Thoracic aorta (tissue), 2 donors: ENCODE results near the gene CSHL1. TPM values are rescaled to one million over a fixed set of nuclear protein-coding genes. Genes with fewer than 3 reads are reported as not detected.
A peak's percentile ranks its signal among the peaks of the same experiment; 100 is the strongest.
"Not testable (repeated sequence)": the region's sequence is repeated elsewhere in the genome, so short reads cannot be mapped to it uniquely, and the experiment has no call there.

ENCODE experiments used
- ATAC-seq: fragments of 150-250 bp; one replicate; pipeline ENCODE4 v1.8.0; 2017; ENCODE audit warnings: low read depth; ENCODE audit not compliant: insufficient number of reproducible peaks, low FRiP score
- DNase-seq: peaks from one replicate; pipeline ENCODE4 v3.0.0-alpha.2; 2020; ENCODE audit warnings: low spot score
- H3K27ac ChIP-seq, 2 donors: fragments of 200-600 bp; sonication (generic); 1 replicate in 1 of 2; 2 replicates in 1 of 2; pipeline ENCODE4 v1.5.1; 2016; ENCODE audit warnings: mild to moderate bottlenecking in 2 of 2, moderate library complexity in 2 of 2
- H3K27me3 ChIP-seq: fragments of 200-600 bp; sonication (generic); replicated peaks from 2 replicates; pipeline ENCODE4 v1.6.0; 2016; ENCODE audit warnings: mild to moderate bottlenecking; ENCODE audit not compliant: insufficient read depth
- H3K36me3 ChIP-seq: fragments of 200-600 bp; sonication (generic); one replicate; pipeline ENCODE4 v1.5.1; 2016
- H3K4me1 ChIP-seq, 2 donors: fragments of 200-600 bp; sonication (generic); 1 replicate in 1 of 2; 2 replicates in 1 of 2; pipeline versions ENCODE4 v1.5.1 to v1.6.0; 2016; ENCODE audit warnings: low read depth in 2 of 2, mild to moderate bottlenecking in 1 of 2; ENCODE audit not compliant: control insufficient read depth in 1 of 2
- H3K4me3 ChIP-seq: fragments of 200-600 bp; sonication (generic); 2 replicates; pipeline ENCODE4 v1.5.1; 2016; ENCODE audit warnings: mild to moderate bottlenecking
- H3K9me3 ChIP-seq: fragments of 200-600 bp; sonication (generic); 2 replicates; pipeline ENCODE4 v1.5.1; 2016
- total RNA-seq, 2 donors: library from RNA; depleted of rRNA; stranded (reverse); fragments of >200 nt; gene quantifications; one replicate each; pipeline versions ENCODE4 v1.1.0 to v1.2.3, GENCODE V29; 2016
- TF ChIP-seq, protein P1 (sequence below): fragments of 200-600 bp; sonication (generic); IDR thresholded peaks from one replicate; pipeline ENCODE4 v1.5.1; 2019; ENCODE audit warnings: antibody characterized with exemption

The CSHL1 gene
- total RNA-seq, 2 donors from 2014 or later, result not detected

DNA sequence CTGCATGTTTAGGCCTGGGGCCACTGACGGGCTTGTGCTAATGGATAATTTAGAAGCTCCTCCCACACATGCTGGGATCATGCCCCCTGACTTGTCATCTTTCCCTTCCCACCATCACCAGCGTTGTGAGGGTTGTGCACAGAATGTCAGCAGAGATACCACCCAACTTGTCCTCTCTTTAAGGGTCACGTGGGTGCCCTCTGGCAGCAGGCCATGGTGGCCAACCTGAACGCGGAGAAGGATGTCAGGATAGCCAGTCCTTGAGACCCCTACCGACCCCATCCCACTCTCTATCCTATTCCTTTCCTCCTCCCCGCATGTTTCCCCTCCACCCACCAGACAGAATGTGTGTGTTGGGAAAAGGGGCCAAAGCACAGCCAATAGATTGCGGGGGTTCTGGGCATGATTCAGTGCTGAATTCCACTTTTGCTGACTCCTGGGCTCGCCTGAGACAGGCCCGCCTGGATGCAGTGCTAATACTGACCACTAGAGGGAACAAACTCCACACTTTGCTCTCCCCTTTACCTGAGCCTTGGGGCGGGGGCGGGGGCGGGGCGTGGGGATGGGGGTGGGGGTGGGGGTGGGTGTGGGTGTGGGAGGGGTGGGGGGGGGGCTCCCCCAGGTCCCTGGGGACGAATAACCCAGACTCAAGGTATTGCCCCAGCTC, 29.0 kb downstream of the CSHL1 start, which contains the start of gene GH2:
TSS of gene GH2 (minus strand) at position 10 of the 667 bp plus-strand sequence. CDS start 143 bp downstream, outside the sequence.
- Histone ChIP-seq H3K27me3 (no peaks in the 10 kb centered on the region), H3K36me3 (no peaks in the 10 kb centered on the region), H3K4me3 (no peak within 1 kb of the TSS), H3K9me3 (no peaks in the 10 kb centered on the region), H3K4me1 (no peaks in the 10 kb centered on the region), H3K27ac (no peak within 1 kb of the TSS)
- TF ChIP-seq, protein P1, sequence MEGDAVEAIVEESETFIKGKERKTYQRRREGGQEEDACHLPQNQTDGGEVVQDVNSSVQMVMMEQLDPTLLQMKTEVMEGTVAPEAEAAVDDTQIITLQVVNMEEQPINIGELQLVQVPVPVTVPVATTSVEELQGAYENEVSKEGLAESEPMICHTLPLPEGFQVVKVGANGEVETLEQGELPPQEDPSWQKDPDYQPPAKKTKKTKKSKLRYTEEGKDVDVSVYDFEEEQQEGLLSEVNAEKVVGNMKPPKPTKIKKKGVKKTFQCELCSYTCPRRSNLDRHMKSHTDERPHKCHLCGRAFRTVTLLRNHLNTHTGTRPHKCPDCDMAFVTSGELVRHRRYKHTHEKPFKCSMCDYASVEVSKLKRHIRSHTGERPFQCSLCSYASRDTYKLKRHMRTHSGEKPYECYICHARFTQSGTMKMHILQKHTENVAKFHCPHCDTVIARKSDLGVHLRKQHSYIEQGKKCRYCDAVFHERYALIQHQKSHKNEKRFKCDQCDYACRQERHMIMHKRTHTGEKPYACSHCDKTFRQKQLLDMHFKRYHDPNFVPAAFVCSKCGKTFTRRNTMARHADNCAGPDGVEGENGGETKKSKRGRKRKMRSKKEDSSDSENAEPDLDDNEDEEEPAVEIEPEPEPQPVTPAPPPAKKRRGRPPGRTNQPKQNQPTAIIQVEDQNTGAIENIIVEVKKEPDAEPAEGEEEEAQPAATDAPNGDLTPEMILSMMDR, result peak; percentile 64
- DNase-seq, result no peak
- ATAC-seq, result no peak

DNA sequence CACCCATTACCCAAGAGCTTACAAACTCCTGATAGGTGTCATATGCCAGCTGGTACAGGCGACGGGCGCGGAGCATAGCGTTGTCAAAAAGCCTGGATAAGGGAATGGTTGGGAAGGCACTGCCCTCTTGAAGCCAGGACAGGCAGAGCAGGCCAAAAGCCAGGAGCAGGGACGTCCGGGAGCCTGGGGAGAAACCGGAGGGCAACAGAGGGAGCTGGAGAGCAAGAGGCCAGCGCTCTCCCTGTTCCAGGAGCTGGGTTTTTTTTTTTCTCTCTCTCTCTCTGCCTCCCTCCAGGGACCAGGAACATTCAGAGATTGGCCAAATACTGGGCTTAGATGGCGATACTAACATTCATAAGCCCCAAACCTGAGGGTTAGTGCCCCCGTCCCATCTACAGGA, 29.7 kb downstream of the CSHL1 start:
- not testable (repeated sequence) for DNase-seq, H3K36me3 ChIP-seq, H3K27ac ChIP-seq, H3K4me1 ChIP-seq, H3K27me3 ChIP-seq, ATAC-seq, H3K9me3 ChIP-seq, H3K4me3 ChIP-seq

DNA sequence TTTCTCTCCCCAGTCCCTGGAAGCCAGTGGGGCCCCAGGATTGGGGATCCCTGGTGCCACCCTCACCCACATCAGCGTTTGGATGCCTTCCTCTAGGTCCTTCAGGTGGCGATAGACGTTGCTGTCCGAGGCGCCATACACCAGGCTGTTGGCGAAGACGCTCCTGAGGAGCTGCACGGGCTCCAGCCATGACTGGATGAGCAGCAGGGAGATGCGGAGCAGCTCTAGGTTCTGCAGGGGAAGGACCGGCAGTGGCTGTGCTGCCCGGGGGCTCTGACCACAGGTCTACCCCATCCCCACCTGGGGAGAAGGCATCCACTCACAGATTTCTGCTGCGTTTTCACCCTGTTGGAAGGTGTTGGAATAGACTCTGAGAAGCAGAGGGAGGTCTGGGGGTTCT, 30.4 kb downstream of the CSHL1 start:
- no peaks in the 10 kb centered on the region for H3K36me3 ChIP-seq

DNA sequence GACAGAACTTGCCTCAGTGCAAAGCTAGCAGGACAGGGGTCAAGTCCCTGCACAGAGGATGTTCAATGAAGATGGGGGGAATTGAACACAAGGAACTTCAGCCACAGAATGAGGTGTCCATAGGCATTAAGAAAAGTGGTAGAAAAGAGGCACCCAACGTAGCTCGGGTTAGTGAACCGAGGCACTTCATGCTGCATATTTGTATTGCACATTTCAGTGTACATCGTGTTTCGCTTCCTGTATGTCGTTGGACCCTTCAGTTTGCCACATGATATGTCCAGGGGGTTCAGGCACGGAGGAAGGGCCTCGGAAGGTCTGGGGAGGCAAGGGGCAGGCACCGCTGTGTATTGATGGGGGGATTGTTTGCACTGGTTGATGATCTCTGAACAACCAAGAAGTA, 32.6 kb downstream of the CSHL1 start:
- H3K27me3 ChIP-seq, H3K4me1 ChIP-seq, H3K27ac ChIP-seq, DNase-seq, H3K36me3 ChIP-seq, H3K9me3 ChIP-seq, ATAC-seq, H3K4me3 ChIP-seq: not testable (repeated sequence)

More for the DNA sequence above, 30.4 kb downstream of the CSHL1 start:
- Histone ChIP-seq H3K9me3 (no peaks in the 10 kb centered on the region), H3K4me1 (no peaks in the 10 kb centered on the region), H3K27ac (no peak overlapping the region), H3K27me3 (no peaks in the 10 kb centered on the region), H3K4me3 (no peak overlapping the region)
- DNase-seq (no peak), ATAC-seq (no peak)
- TF ChIP-seq, protein P1, result no peak

DNA sequence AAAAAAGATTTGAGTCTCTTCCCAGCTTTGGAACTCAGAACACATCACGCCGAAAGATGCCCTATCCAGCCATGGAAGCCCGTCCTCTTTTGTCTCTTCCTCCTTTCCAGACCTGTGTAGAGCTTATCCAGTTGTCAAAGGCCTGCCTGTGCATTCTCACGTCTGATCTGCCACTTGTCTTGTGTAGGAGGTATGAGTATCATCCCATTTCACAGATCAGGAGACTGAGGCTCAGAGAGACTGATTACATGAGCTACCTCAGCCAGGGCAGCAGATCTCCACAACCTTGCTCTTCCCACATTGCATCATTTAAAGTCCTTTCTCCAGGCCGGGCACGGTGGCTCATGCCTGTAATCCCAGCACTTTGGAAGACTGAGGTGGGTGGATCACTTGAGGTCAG, 36.4 kb downstream of the CSHL1 start:
- not testable (repeated sequence) for H3K4me1 ChIP-seq, ATAC-seq, H3K36me3 ChIP-seq, H3K9me3 ChIP-seq, DNase-seq, H3K4me3 ChIP-seq, H3K27me3 ChIP-seq, H3K27ac ChIP-seq

DNA sequence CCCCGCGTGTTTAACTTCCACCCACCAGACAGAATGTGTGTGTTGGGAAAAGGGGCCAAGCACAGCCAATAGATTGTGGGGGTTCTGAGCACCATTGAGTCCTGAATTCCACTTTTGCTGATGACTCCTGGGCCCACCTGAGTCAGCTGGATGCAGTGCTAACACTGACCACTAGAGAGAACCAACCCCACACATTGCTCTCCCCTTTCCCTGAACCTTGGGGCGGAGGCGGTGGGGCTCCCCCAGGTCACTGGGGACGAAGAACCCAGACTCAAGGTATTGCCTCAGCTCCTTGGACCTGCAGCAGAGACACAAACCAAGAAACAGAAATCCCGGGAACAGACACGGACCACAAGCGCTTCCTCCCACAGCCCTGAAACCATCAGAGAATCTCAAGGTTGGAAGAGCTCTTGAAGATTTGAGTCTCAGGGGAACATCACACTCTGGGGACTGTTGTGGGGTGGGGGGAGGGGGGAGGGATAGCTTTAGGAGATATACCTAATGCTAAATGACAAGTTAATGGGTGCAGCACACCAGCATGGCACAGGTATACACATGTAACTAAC, 36.9 kb downstream of the CSHL1 start:
- H3K4me1 ChIP-seq, H3K27me3 ChIP-seq, H3K4me3 ChIP-seq, DNase-seq, H3K9me3 ChIP-seq, H3K27ac ChIP-seq, H3K36me3 ChIP-seq, ATAC-seq: not testable (repeated sequence)

DNA sequence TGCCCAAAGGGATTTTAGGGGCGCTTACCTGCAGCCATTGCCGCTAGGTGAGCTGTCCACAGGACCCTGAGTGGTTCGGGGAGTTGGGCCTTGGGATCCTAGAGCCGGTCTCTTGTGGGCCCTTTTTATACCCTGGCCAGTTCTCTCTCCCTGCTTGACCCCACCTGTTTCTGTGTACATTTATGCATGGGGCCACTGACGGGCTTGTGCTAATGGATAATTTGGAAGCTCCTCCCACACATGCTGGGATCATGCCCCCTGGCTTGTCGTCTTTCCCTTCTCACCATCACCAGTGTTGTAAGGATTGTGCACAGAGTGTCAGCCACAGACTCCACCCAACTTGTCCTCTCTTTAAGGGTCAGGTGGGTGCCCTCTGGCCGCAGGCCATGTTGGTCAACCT, 37.5 kb downstream of the CSHL1 start, which contains the start of gene CSH2:
TSS of gene CSH2 (minus strand) at position 101 of the 400 bp plus-strand sequence. CDS start at position 38, 63 bp downstream.
- ATAC-seq, DNase-seq: not testable (repeated sequence)

DNA sequence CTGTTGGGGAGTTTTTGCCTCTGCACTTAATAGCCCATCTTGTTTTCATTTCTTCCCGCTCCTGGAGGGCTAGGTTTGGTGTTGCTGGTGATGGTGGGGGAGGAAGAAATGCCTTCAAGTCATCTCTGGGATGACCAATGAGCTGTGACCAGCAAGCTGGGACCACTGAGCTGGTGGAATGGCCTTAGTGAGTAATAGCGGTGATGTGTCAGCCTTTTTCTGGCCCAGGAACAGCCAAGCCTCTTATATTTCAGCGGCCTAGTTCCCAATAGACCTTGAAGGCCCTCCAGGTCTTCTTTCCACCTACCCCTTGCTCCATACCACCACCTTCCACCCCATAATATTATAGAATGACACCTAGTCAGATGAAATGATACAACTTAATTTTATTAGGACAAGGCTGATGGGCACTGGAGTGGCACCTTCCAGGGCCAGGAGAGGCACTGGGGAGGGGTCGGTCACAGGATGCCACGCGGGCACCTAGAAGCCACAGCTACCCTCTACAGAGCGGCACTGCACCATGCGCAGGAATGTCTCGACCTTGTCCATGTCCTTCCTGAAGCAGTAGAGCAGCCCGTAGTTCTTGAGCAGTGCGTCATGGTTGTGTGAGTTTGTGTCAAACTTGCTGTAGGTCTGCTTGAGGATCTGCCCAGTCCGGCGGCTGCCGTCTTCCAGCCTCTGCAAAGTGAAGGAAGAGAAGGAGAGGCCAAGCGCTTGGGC, 39.3 kb downstream of the CSHL1 start:
- H3K9me3 ChIP-seq, DNase-seq: not testable (repeated sequence)

More for the DNA sequence above, 37.5 kb downstream of the CSHL1 start, which contains the start of gene CSH2:
- not testable (repeated sequence) for H3K27me3 ChIP-seq, H3K4me1 ChIP-seq, H3K36me3 ChIP-seq, H3K9me3 ChIP-seq, H3K4me3 ChIP-seq, H3K27ac ChIP-seq

DNA sequence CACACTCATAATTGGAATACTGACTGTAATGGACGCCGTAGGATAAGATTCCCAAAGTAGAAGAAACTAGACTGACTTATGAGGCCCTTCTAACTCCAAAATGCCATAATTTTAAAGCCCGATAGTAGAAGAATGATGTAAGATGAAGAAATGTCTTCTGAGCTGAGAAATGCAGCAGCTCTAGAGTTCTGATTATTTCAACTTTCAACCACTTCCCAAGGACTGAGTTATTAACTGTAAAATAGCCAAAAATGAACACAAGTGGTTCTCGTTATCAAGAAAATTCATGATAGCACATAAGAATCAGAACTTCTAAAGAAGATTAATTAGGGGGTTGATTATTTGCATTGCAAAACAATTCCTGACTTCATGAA, 40.8 kb downstream of the CSHL1 start:
- H3K27me3 ChIP-seq, H3K4me1 ChIP-seq, DNase-seq, ATAC-seq, H3K9me3 ChIP-seq, H3K36me3 ChIP-seq, H3K27ac ChIP-seq, H3K4me3 ChIP-seq: not testable (repeated sequence)

More for the DNA sequence above, 39.3 kb downstream of the CSHL1 start:
- H3K4me1 ChIP-seq, ATAC-seq, H3K4me3 ChIP-seq, H3K27ac ChIP-seq, H3K36me3 ChIP-seq, H3K27me3 ChIP-seq: not testable (repeated sequence)

DNA sequence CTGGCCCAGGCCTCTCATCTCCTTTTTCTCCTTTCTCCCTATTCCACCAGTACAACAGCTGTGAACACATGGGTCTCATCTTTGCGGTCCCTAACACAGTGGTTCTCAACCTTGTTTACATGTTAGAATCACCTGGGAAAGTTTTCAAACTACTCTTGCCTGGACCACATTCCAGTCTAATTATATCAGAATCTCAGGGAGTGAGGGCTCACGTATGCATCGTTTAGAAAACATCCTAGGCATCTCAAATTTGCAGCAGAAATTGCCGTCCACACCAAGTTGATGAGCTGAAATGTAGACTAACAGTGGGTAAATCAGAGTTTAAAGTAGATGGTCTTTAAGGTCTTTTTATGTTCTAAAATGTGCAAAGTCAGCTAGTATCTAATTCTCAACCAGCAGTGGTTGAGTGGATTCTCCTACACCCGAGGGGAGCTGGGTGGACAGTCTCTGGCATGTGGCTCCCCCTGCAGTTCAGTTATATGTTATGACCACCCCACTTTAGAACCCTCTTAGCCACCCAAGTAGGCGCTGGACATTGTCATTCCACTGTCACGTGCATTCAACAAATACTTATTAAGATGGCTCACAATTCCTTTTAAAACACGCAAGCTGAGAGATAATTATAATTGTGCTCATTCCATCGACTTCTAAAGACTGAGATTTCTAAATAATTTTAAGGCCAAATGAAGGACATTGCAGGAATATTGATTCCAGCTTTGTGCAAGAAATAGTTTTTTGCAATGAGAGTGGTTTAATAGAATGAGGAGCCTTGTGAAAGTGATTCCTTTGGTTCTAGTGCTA, 41.4 kb downstream of the CSHL1 start:
- not testable (repeated sequence) for H3K4me1 ChIP-seq, H3K4me3 ChIP-seq, H3K27me3 ChIP-seq, H3K9me3 ChIP-seq, ATAC-seq, H3K27ac ChIP-seq, DNase-seq, H3K36me3 ChIP-seq
